ENCODE results near the gene CRAT.

CRAT gene

GRCh38 chr9:129109952-129110739, 447 bp downstream of the CRAT start:
- DNase-seq (ENCODE audit: low read depth): no peak

DNA sequence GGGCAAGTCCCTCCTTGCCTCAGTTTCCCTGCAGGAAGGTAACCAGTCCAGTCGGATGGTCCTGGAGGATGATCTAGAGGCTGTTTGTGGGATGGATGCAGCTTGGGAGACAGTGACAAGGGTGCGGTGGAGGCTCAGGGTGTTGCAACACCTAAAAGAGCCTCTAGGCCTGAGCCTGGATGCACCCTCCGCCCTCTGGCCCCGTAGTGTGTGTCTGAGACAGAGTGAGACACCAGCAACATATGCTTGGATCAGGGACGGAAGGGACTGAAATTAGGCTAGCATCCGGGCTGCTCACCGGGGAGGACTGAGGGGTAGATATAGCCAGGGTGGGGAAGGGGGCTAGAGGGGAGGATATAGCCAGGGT, 1.1 kb downstream of the CRAT start:
- no peak for DNase-seq (ENCODE audit: low read depth)

GRCh38 chr9:129108805-129109536, 1.6 kb downstream of the CRAT start:
- DNase-seq (ENCODE audit: low read depth): no peak

DNA sequence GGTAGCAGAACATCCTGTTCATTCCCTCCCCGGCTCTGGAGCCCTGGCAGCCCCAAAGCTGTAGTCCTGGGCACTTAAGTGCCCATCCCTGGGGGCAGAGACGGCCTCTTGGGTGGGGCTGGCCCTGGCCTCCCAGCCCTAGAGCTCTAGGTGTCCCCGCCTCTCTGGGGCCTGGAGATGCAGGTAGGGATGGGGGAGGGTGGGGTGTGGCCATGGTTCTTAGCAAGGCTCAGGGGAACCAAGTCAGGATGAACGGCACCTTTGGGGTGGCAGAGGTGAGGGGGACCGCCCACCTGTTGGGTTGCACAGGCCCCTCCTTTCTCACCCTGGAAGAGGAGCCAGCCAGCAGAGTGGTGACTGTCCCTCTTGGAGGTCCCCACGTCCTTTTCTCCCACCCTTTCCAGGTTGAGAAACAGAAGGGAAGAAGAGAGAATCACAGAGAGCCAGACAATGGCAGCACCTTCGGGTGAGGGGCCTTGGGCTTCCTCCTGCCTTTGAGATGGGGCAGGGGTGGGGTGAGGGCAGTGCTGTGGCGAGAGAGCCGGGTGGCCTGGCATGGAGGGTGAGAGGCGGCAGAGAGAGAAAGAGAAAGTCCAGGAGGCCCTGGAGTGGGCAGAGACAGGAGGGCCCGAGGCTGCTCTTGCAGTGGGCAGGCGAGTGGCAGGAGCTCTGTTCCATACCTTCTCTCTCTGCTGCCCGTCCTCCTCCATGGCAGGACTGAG, 2.3 kb downstream of the CRAT start:
- no peak for DNase-seq (ENCODE audit: low read depth)

- DNase-seq (ENCODE audit: low read depth): no peak
Measured at GRCh38 chr9:129107651-129108050, 2.9 kb downstream of the CRAT start.

DNA sequence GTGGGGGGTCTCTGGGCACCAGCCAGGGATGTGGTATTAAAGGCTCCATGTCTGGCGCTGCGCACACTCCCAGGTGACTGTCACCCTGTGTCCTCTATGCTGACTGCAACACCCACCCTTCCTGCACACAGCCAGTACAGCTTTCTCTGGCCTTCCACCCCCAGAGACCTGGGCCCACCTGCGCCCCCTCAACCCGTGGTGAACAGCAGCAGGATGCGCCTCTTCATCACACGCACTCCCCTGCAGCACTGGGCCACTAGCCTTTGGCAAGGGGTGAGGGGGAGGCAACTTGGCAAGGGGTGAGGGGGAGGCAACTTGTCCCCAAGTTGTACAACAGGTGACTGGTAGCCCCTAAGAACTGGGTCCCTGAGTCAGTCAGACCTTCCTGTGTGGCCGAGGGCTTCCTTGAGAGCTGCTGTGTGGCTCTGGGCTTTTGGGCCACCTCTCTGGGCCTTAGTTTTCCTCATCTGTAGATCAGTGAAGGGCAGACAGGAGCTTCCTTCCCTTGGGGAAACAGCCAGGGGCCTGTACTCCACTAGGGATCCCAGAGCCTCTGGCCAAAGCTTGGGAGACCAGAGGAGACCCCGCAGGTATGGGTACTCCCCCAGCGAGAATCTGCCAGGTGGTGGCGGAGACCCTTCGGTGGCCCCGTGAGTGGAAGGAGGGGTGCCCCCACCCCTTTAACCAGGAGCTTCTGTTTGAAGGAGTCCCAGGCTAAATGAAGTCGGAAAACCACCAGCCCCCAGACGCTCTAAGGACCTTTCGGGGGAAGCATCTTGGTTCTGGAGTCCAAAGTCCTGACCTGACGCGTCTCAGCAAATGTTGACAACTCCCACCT, 4.5 kb downstream of the CRAT start:
- DNase-seq (ENCODE audit: low read depth): no peak

DNA sequence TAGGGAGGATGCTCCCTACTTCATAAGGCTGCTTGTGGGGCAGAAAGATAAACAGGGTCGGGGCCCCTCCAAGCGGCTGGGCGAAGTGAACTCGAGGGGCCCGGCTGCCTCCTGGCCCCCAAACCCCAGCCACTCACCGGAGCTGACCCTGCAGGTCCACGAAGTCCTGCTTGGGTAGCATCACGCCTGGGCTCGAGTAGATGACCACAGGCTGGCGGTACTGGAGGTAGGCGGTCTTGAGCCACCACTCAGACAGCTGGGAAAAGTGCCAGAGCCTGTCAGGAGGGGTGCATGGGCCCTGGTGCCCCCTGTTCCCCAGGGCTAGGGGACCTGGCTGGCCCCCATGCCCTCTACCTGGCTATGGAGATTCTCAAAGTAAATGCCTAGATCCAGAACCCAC, 6.5 kb downstream of the CRAT start:
- DNase-seq (ENCODE audit: low read depth): no peak

DNA sequence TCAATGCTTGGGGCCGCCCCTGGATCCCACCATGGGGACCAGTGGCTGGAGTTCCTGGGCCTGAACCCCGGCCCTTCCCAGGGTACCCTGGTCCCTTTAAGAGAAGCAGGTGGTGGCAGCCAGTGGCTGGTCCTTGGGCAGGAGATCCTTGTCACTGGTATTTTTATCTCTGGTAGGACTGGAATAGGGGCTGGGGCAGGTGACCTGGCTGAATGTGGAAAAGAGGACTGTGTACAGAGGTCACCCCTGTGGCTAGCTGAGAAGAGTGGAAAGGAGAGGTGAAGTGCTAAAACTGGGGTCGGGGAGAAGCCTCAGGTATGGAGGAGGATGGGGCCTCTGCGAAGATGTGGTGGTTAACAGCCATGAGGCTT, 7.0 kb downstream of the CRAT start:
- DNase-seq (ENCODE audit: low read depth): no peak

GRCh38 chr9:129102791-129103594, 7.6 kb downstream of the CRAT start:
- DNase-seq (ENCODE audit: low read depth): no peak

DNA sequence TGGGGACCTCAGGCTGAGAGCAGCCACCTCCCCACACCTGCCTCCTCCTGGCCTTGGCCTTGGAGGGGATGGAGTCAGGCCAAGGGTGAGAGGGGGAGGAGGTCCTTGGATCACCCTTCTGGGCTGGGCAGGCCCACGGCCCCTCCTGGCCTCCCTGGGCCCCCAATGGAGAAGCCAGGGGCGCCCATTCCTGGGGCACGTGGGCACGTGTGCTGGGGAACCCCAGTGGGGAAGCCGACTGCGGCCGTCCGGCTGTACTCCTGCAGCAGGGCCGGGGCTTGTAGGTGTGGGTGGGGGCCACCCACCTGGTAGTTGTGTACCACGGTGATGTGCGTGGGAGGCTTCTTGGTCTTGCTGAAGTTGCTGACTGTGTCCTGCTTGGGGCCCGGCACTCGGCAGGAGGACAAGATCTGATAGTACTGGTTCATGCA, 8.5 kb downstream of the CRAT start:
- DNase-seq (ENCODE audit: low read depth): no peak

GRCh38 chr9:129101279-129101678, 9.3 kb downstream of the CRAT start:
- DNase-seq (ENCODE audit: low read depth): no peak

DNA sequence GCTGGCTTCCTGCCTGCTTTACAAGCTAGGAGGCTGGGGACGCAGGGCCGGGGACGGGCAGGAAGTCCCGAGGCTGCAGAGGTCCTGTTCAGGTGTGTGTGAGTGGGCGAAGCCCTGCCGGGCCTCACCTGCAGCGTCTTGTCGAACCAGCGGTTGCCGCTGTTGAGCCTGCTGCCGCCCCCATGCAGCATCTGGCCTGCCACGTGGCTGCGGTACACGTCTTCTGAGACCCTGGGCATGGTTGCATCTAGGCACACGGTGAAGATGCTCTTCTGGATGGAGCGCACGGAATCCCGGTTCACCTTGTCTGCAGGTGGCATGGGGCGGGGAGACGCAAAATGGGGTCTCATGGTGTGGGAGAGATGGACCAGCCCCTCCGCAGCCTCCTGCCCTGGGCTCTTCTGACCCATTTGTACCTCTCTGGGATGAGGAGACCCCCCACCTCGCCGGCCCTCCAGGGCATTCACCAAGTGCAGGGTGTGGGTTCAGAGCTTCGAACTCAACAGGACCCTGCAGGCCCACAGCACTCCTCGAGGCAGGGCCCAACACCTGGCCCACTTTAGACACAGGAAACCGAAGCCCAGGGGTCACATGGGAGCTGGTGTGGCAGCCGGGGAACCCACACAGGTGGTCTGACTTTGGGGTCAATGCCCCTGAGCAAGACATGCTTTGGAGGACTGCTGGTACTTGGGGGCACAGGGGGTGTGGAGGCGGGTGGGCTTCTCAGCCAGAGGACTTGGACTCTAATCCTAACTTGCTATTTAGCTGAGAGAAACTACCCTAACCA, 10.0 kb downstream of the CRAT start:
- no peak for DNase-seq (ENCODE audit: low read depth)

DNA sequence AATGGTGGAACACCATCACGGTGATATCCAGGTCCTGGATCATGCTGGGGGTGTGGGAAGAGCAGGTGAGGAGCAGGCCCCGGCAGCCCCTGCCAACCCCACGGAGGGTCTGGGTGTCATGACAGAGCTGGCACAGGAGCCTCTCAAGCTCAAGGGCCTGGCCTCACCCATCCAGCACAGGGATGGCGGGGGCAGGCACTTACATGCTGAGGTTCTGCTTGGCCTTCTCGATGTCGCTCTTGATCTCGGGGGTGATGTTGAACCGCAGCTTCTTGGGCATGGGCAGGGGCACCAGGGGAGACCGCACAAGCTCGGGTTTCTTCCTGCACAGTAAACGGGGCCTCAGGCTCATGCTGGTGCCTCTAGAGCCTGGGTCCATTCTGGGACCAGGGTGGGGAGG, 12.3 kb downstream of the CRAT start:
- DNase-seq (ENCODE audit: low read depth): no peak

GRCh38 chr9:129097671-129098306, 12.8 kb downstream of the CRAT start:
- no peak for DNase-seq (ENCODE audit: low read depth)

DNA sequence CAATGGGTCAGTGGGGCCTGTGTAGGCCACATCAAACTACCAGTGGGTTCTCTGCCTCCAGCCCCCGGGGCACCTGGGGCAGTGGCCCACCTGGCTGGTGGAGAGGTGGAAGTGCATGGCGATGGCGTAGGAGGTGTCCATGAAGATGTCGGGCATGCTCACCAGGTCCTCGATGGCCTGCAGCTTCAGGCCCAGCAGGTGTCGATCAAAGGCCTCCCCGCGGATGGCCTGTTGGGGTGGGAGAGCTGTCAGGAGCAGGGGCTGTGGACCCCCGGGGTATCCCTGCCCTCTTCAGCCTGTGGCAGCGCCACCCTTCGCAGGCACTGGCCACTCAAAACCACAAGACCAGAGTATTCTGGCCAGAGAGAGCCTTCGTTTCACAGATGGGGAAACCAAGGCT, 14.7 kb downstream of the CRAT start:
- no peak for DNase-seq (ENCODE audit: low read depth)

GRCh38 chr9:129095170-129095667, 15.4 kb downstream of the CRAT start:
- no peak for DNase-seq (ENCODE audit: low read depth)

GRCh38 chr9:129094387-129095169, 16.0 kb downstream of the CRAT start:
- DNase-seq (ENCODE audit: low read depth): no peak

- DNase-seq (ENCODE audit: low read depth): no peak
Measured at GRCh38 chr9:129093602-129094386, 16.8 kb downstream of the CRAT start.

Data from GM04503 (cell line).